H1 (cell line): ENCODE results near the gene DACT3. TPM values are rescaled to one million over a fixed set of nuclear protein-coding genes. Genes with fewer than 3 reads are reported as not detected.

Source experiments
- ATF2 ChIP-seq: IDR thresholded peaks from 2 replicates; pipeline ENCODE4 v1.6.1; 2012; ENCODE audit warnings: low read length, inconsistent platforms
- TAF1 ChIP-seq: IDR thresholded peaks from 2 replicates; pipeline ENCODE4 v1.6.1; 2011; ENCODE audit warnings: mild to moderate bottlenecking, low read depth, low read length
- polyA plus RNA-seq, 7 experiments: library from polyadenylated mRNA; depleted of rRNA in 3 of 7; stranded (reverse) in 5 of 7; unstranded in 2 of 7; fragments of >200 nt in 5 of 7; fragments of 200-250 nt in 2 of 7; gene quantifications; 1 replicate in 5 of 7; 2 replicates in 1 of 7; 4 replicates in 1 of 7; pipeline versions ENCODE4 v1.2.1 to v1.2.3, GENCODE V29; 2011 to 2013; ENCODE audit warnings: missing spikeins in 2 of 7, mixed read lengths in 2 of 7
- total RNA-seq: library from RNA; stranded (reverse); fragmentation: NEBNext Ultra II Directional; extraction: Animal tissue kit (Norgen Biotek cat#: 25700); gene quantifications from 2 replicates; pipeline ENCODE4 v1.2.1, GENCODE V29; 2021

The DACT3 gene
- total and polyA plus RNA-seq, 2 of the 8 experiments (the other 6 are each of a cell fraction or from before 2014, with no cell fraction given) = 1.8 to 2.0 TPM

DNA sequence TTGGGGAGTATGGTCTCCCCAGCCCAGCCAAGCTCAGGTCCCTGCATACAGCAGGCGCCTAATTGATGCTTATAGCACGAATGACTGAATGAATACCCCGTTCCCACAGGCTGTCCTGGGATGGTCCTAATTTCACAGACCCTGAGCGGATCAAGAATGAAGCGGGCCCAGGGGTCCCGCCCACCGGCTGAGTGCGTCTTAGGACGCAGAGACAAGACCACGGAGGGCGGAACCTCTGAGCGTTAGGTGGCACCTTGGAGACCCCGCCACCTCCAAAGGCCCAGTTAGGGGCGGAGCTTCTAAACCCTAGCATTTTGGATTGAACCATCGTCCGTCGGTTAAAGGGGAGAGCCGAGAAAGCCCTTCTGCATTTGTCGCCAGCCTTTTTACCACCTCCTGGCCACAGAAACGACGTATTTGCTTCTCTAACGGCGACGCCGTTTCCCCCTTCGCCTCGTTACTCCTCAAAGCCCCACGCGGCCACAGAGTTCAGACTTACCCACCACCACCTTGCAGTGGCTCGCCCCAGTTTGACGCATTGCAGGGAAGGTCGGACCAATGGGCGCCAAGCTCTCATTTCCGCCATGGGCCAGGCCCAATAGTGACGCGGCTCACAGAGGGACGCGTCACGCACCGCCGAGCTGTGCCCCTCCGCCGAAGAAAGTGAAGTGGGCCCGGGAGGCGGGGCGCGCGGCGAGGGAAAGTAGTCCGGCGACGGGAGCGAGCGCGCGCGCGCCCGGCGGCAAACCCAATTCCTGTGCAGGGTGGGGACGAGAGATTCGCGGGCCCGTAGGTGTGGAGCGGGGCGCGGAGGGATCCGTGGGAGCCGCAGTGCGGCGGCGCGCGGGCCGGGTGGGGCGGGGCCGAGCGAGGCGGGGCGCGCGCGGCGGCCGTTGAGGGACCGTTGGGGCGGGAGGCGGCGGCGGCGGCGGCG lies 60.3 kb downstream of the DACT3 start (continued):
- TF ChIP-seq ATF2 (no peak), TAF1 (peak; percentile 67)
